ENCODE data around the gene QRFP.

Gene QRFP

DNA sequence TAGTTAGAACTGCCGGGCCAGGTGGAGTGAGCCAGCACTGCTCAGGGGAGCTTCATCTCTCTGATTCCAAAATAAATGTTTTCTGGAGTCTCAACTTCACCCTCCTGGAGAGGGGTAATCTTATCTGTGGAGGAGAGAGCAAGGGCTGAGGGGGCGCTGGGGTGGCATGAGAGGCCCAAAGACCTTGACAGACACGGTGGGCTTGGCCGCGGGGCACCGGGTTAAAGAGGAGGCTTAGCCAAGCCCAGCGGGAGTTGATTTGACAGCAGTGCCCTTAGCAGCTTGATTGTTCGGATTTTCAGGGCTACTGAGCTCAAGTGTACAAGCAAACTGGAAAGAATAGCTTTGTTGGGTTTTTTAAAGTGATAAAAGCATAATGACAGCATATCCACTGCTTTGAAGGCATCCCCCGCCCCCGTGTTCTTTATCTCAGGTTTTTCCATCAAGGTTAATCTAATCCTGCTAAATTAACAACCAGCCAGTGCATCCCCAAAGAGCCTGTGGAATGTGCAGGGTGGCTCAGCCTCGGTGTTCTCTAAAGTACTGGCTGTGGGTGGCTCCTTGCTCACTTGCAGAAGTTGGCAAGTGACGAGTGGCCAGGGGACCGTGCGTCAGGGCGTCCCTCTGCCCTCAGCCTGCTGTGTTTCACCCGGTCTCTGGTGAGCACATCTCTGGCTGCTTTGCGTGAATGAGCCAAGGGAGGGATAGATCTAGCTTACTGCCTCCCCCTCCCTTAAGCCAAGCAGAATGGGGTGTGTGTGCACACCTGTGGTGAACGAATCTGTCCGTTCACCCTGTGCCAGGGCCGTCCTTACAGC, 5.5 kb downstream of the QRFP start:
- DNase-seq (ENCODE audit: extremely low read depth, low read depth), result no peak
- TF ChIP-seq, protein P1, sequence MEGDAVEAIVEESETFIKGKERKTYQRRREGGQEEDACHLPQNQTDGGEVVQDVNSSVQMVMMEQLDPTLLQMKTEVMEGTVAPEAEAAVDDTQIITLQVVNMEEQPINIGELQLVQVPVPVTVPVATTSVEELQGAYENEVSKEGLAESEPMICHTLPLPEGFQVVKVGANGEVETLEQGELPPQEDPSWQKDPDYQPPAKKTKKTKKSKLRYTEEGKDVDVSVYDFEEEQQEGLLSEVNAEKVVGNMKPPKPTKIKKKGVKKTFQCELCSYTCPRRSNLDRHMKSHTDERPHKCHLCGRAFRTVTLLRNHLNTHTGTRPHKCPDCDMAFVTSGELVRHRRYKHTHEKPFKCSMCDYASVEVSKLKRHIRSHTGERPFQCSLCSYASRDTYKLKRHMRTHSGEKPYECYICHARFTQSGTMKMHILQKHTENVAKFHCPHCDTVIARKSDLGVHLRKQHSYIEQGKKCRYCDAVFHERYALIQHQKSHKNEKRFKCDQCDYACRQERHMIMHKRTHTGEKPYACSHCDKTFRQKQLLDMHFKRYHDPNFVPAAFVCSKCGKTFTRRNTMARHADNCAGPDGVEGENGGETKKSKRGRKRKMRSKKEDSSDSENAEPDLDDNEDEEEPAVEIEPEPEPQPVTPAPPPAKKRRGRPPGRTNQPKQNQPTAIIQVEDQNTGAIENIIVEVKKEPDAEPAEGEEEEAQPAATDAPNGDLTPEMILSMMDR (IDR thresholded peaks at IDR 0.05; ENCODE audit: low read depth, low read length, missing control alignments), result no peak
- H3K4me3 ChIP-seq (replicated peaks; ENCODE audit: low read depth, low read length), result no peak overlapping the region

DNA sequence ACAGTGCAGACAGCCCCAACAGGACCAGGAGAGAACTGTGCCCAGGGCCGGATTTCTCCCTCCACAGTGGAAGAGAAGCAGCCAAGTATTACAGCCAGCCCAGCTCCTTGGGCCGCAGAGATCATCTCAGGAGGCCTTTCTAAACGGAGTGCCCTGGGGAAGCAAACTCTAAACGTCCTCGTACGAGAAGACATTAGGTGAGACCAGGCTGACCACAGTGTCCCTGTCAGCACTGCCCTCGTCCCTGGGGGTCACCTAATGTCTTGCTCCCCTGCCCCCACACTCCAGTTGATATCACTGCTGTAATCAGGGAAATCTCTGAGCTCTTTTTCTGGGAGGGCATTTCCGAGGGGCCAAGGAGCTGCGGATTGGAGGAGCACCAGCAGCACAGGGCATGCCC, 6.5 kb downstream of the QRFP start:
- DNase-seq (ENCODE audit: extremely low read depth, low read depth), result no peak
- H3K4me3 ChIP-seq (replicated peaks; ENCODE audit: low read depth, low read length), result no peak overlapping the region
- TF ChIP-seq, protein P1 (IDR thresholded peaks at IDR 0.05; ENCODE audit: low read depth, low read length, missing control alignments), result no peak

DNA sequence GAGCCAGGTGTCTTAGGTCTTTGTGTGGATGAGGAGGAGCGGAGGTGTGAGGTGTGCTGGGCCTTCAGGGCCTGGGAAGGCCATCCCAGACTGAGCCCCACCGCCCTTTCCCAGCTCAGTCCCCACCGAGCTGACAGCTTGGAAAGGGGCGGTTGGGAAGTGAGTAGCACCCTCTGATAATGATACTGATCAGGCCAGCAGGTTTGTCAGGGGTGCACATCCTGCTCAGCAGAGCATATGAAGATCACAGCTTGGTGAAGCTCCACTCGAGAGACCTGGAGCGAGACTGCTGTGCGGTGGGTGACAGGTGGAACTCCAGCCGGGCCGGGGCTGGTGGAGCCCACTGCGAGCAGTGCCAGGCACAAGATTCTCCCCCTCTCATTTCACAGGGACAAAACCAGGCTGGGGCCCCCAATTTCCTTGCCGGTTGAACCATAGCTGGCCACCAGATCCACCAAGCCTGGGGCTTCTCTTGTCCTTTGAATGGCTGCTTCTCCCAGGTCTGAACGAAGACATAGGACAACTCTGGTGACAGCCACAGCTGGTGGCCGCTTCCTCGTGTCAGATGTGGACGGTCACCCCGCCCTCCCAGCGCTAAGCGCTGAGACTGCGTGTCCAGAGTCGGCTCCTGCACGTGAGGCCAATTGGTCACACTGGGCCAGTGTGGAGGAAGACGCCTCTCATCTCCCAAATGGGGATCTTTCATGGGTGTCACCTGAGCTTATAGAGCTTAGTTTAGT, 8.3 kb downstream of the QRFP start:
- DNase-seq (ENCODE audit: extremely low read depth, low read depth), result no peak

DNA sequence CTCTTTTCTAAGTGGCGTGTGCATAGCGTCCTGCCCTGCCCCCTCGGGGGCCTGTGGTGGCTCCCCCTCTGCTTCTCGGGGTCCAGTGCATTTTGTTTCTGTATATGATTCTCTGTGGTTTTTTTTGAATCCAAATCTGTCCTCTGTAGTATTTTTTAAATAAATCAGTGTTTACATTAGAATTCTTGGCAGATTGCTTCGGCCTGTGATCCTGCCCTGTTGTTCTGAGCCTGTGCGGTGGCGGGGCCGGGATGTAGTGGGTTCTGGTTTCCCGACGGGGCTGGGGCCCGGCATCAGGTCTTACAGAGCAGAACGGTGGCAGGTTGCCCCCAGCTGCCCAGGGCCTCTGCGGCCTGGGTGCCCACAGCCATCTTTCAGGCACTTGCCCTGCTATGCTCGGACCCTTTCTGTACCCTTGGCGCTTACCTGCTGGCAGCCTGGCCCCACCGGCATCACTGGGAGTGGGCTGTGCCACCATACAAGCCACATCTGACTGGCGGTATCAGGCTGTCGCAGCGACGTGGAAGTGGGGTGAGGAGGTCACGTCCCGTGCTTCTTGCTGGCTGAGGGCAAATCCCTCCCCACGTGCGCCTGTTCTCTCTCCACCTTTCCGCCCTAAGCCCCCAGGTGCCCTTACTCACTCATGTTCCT, 9.0 kb downstream of the QRFP start:
- TF ChIP-seq, protein P1 (IDR thresholded peaks at IDR 0.05; ENCODE audit: low read depth, low read length, missing control alignments), result no peak
- H3K4me3 ChIP-seq (replicated peaks; ENCODE audit: low read depth, low read length), result no peak overlapping the region
- DNase-seq (ENCODE audit: extremely low read depth, low read depth), result no peak

More for the DNA sequence above, 8.3 kb downstream of the QRFP start:
- TF ChIP-seq, protein P1 (IDR thresholded peaks at IDR 0.05; ENCODE audit: low read depth, low read length, missing control alignments), result no peak
- no peak overlapping the region for H3K4me3 ChIP-seq (replicated peaks; ENCODE audit: low read depth, low read length)

DNA sequence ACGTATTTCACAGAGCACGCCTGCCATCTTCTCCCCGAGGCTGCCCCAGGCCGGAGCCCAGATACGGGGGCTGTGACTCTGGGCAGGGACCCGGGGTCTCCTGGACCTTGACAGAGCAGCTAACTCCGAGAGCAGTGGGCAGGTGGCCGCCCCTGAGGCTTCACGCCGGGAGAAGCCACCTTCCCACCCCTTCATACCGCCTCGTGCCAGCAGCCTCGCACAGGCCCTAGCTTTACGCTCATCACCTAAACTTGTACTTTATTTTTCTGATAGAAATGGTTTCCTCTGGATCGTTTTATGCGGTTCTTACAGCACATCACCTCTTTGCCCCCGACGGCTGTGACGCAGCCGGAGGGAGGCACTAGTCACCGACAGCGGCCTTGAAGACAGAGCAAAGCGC, 9.6 kb downstream of the QRFP start:
- no peak overlapping the region for H3K4me3 ChIP-seq (replicated peaks; ENCODE audit: low read depth, low read length)
- TF ChIP-seq, protein P1 (IDR thresholded peaks at IDR 0.05; ENCODE audit: low read depth, low read length, missing control alignments), result no peak
- no peak for DNase-seq (ENCODE audit: extremely low read depth, low read depth)

DNA sequence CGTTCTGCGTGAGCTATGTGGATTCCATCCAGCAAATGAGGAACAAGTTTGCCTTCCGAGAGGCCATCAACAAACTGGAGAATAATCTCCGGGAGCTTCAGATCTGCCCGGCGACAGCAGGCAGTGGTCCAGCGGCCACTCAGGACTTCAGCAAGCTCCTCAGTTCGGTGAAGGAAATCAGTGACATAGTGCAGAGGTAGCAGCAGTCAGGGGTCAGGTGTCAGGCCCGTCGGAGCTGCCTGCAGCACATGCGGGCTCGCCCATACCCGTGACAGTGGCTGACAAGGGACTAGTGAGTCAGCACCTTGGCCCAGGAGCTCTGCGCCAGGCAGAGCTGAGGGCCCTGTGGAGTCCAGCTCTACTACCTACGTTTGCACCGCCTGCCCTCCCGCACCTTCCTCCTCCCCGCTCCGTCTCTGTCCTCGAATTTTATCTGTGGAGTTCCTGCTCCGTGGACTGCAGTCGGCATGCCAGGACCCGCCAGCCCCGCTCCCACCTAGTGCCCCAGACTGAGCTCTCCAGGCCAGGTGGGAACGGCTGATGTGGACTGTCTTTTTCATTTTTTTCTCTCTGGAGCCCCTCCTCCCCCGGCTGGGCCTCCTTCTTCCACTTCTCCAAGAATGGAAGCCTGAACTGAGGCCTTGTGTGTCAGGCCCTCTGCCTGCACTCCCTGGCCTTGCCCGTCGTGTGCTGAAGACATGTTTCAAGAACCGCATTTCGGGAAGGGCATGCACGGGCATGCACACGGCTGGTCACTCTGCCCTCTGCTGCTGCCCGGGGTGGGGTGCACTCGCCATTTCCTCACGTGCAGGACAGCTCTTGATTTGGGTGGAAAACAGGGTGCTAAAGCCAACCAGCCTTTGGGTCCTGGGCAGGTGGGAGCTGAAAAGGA, 10.9 kb downstream of the QRFP start:
- DNase-seq (ENCODE audit: extremely low read depth, low read depth), result no peak
- TF ChIP-seq, protein P1 (IDR thresholded peaks at IDR 0.05; ENCODE audit: low read depth, low read length, missing control alignments), result no peak
- no peak overlapping the region for H3K4me3 ChIP-seq (replicated peaks; ENCODE audit: low read depth, low read length)
